Astrocyte of the spinal cord (primary cell): Measurements from ENCODE around the gene APOBEC2.
"Not testable (repeated sequence)": the region's sequence is repeated elsewhere in the genome, so short reads cannot be mapped to it uniquely, and the experiment has no call there.

Experiments used
- DNase-seq: peaks from one replicate; pipeline ENCODE4 v3.0.0; 2011; ENCODE audit warnings: low read depth, low spot score
- H3K4me3 ChIP-seq: 2 replicates; pipeline ENCODE4 v1.5.1; 2011; ENCODE audit warnings: low read depth, mild to moderate bottlenecking, low read length, moderate library complexity
- CTCF ChIP-seq: IDR thresholded peaks from 2 replicates; pipeline ENCODE4 v1.5.1; 2012; ENCODE audit warnings: low read depth, mild to moderate bottlenecking, low read length, inconsistent platforms
- in situ Hi-C: cut with HindIII; loops from 2 replicates; pipeline ENCODE4 v1.10.0; 2017; ENCODE audit warnings: low sequenced_read_pairs

Gene APOBEC2

GRCh38 chr6:41014780-41015179, 38.2 kb upstream of the APOBEC2 start:
- no peak for TF ChIP-seq CTCF

GRCh38 chr6:41015860-41016259, 37.1 kb upstream of the APOBEC2 start:
- in situ Hi-C loops, H3K4me3 ChIP-seq, DNase-seq: not testable (repeated sequence)

More at GRCh38 chr6:41014780-41015179, 38.2 kb upstream of the APOBEC2 start:
- DNase-seq = no peak
- in situ Hi-C loops = no loop called here
- no peak overlapping the region for H3K4me3 ChIP-seq

- DNase-seq = no peak
- in situ Hi-C loops = no loop called here
- TF ChIP-seq CTCF = no peak
- no peak overlapping the region for H3K4me3 ChIP-seq
These were observed 35.3 kb upstream of the APOBEC2 start for GRCh38 chr6:41017663-41018062.

- peak; percentile 59 for DNase-seq
- in situ Hi-C loops = no loop called here
- H3K4me3 ChIP-seq = no peak overlapping the region
- peak; percentile 54 for TF ChIP-seq CTCF
These were observed 31.2 kb upstream of the APOBEC2 start for GRCh38 chr6:41021832-41022231.

- in situ Hi-C loops = no loop called here
- H3K4me3 ChIP-seq = no peak overlapping the region
- TF ChIP-seq CTCF = no peak
- peak; percentile 7 for DNase-seq
These were observed 30.7 kb upstream of the APOBEC2 start for GRCh38 chr6:41022294-41022693.

- TF ChIP-seq CTCF = no peak
- H3K4me3 ChIP-seq = no peak overlapping the region
- no peak for DNase-seq
- in situ Hi-C loops = no loop called here
These were observed 29.9 kb upstream of the APOBEC2 start for GRCh38 chr6:41023114-41023513.

- no peak overlapping the region for H3K4me3 ChIP-seq
- in situ Hi-C loops = no loop called here
- no peak for DNase-seq
- TF ChIP-seq CTCF = no peak
These were observed 27.0 kb upstream of the APOBEC2 start for GRCh38 chr6:41025966-41026530.
